A673 (cell line): ENCODE data around the gene CD9. TPM values are rescaled to one million over a fixed set of nuclear protein-coding genes. Genes with fewer than 3 reads are reported as not detected.

Experiments used
- BruUV-seq: library from RNA; stranded (reverse); fragments of 400-500 nt; replicated peaks from 2 replicates; lab custom pipeline; 2021; lab: Mats Ljungman, UMichigan
- CTCF ChIA-PET: fragments of 300-600 bp; sonication (Branson Sonifier 250); formaldehyde crosslinking; loops from one replicate; lab custom pipeline; 2022; ENCODE audit warnings: antibody characterized with exemption; lab: Charles Lee
- POLR2A ChIA-PET: fragments of 300-600 bp; sonication (Branson Sonifier 250); formaldehyde crosslinking; loops from one replicate; lab custom pipeline; 2022; ENCODE audit warnings: antibody characterized with exemption; ENCODE audit not compliant: low non-redundant PET; lab: Charles Lee
- DNase-seq: peaks from one replicate; pipeline ENCODE4 v3.0.0-alpha.2; 2015; ENCODE audit warnings: low spot score
- H3K27ac ChIP-seq: fragments of 200-600 bp; sonication (generic); 2 replicates; pipeline ENCODE4 v1.5.1; 2016; ENCODE audit warnings: mixed run types, low read depth, mild to moderate bottlenecking, mixed read lengths, antibody characterized with exemption, low read length; ENCODE audit not compliant: poor library complexity, severe bottlenecking
- H3K27me3 ChIP-seq: fragments of 200-600 bp; sonication (generic); replicated peaks from 2 replicates; pipeline ENCODE4 v1.6.1; 2017; ENCODE audit warnings: mixed run types, low read depth, mild to moderate bottlenecking, mixed read lengths, antibody characterized with exemption, low read length; ENCODE audit not compliant: insufficient read depth, poor library complexity
- H3K36me3 ChIP-seq: fragments of 200-600 bp; sonication (generic); 2 replicates; pipeline ENCODE4 v1.6.1; 2016; ENCODE audit warnings: mixed run types, mild to moderate bottlenecking, mixed read lengths, antibody characterized with exemption, low read length; ENCODE audit not compliant: insufficient read depth, poor library complexity, severe bottlenecking
- H3K4me1 ChIP-seq: fragments of 200-600 bp; sonication (generic); 2 replicates; pipeline ENCODE4 v1.6.1; 2017; ENCODE audit warnings: mixed run types, mild to moderate bottlenecking, mixed read lengths, antibody characterized with exemption, low read length; ENCODE audit not compliant: insufficient read depth, poor library complexity, severe bottlenecking
- H3K4me3 ChIP-seq: fragments of 200-600 bp; sonication (generic); 2 replicates; pipeline ENCODE4 v1.5.1; 2016; ENCODE audit warnings: low read depth, mixed run types, mild to moderate bottlenecking, mixed read lengths, low read length; ENCODE audit not compliant: poor library complexity, severe bottlenecking
- H3K9me3 ChIP-seq: fragments of 200-600 bp; sonication (generic); 2 replicates; pipeline ENCODE4 v1.6.1; 2016; ENCODE audit warnings: mixed run types, low read depth, mild to moderate bottlenecking, mixed read lengths, antibody characterized with exemption, low read length; ENCODE audit not compliant: poor library complexity, severe bottlenecking
- CTCF ChIP-seq: fragments of 300-800, 200-600 bp; sonication (generic); conservative IDR thresholded peaks from 2 replicates; pipeline ENCODE4 v1.5.1; 2017; ENCODE audit warnings: low read depth, mild to moderate bottlenecking, antibody characterized with exemption, low read length, moderate library complexity, mixed read lengths
- EZH2 ChIP-seq: fragments of 200-600 bp; sonication (generic); IDR thresholded peaks from 2 replicates; pipeline ENCODE4 v1.6.1; 2017; ENCODE audit warnings: borderline replicate concordance, low read depth, mild to moderate bottlenecking, mixed read lengths, antibody characterized with exemption, low read length; ENCODE audit not compliant: poor library complexity, severe bottlenecking
- intact Hi-C: fragments of 100-400 bp; cut with micrococcal nuclease; formaldehyde crosslinking; loops from one replicate; pipeline ENCODE4 v1.10.0; 2022; ENCODE audit not compliant: unreplicated experiment
- total RNA-seq: library from RNA; stranded (reverse); gene quantifications from 2 replicates; pipeline ENCODE4 v1.2.3, GENCODE V29; 2021

The CD9 gene
- total RNA-seq, 1 experiment from 2014 or later: 2.8 TPM

GRCh38 chr12:6229224-6230218, 29.3 kb downstream of the CD9 start:
- no peak for DNase-seq
- BruUV-seq: no TSS peak
- Histone ChIP-seq H3K27ac (no peak overlapping the region), H3K4me3 (no peak overlapping the region), H3K4me1 (no peaks in the 10 kb centered on the region), H3K27me3 (no peaks in the 10 kb centered on the region), H3K9me3 (no peaks in the 10 kb centered on the region), H3K36me3 (no peaks in the 10 kb centered on the region)
- POLR2A ChIA-PET: no interaction called here
- intact Hi-C loops: no loop called here
- CTCF ChIA-PET: interaction anchor here (1.5 kb wide), 1 partner anchor 34 kb away, joined by 5 read pairs; no protein-coding TSS in a partner anchor
- no peak for TF ChIP-seq EZH2
- TF ChIP-seq CTCF: no peak

- Histone ChIP-seq H3K4me1 (no peaks in the 10 kb centered on the region), H3K4me3 (no peak overlapping the region), H3K9me3 (no peaks in the 10 kb centered on the region), H3K27ac (no peak overlapping the region), H3K36me3 (no peaks in the 10 kb centered on the region), H3K27me3 (no peaks in the 10 kb centered on the region)
- DNase-seq: no peak
- no peak for TF ChIP-seq EZH2
- intact Hi-C loops: no loop called here
- POLR2A ChIA-PET: no interaction called here
- BruUV-seq: no TSS peak
- CTCF ChIA-PET: no interaction called here
Observed at GRCh38 chr12:6230321-6231110, 30.3 kb downstream of the CD9 start.

GRCh38 chr12:6231359-6232268, 31.4 kb downstream of the CD9 start:
- no peak for DNase-seq
- Histone ChIP-seq H3K36me3 (no peaks in the 10 kb centered on the region), H3K27ac (no peak overlapping the region), H3K4me1 (no peaks in the 10 kb centered on the region), H3K27me3 (no peaks in the 10 kb centered on the region), H3K9me3 (no peaks in the 10 kb centered on the region), H3K4me3 (no peak overlapping the region)
- no TSS peak for BruUV-seq
- ChIA-PET POLR2A (no interaction called here), CTCF (no interaction called here)
- TF ChIP-seq CTCF: no peak
- TF ChIP-seq EZH2: no peak
- intact Hi-C loops: no loop called here
